ENCODE results near the gene HACD3.

- no peak for TF ChIP-seq TAF1 (CRISPR knock-in tag; IDR thresholded peaks at IDR 0.05)
- TF ChIP-seq TCF7L2 (IDR thresholded peaks at IDR 0.05; ENCODE audit: low read depth, low read length): no peak
Observed at GRCh38 chr15:65598468-65598867, 68.2 kb downstream of the HACD3 start.

Measured in HepG2 (cell line).